HG03378 (cell line): ENCODE data around the gene CXXC1.
"Not testable (repeated sequence)": the region's sequence is repeated elsewhere in the genome, so short reads cannot be mapped to it uniquely, and the experiment has no call there.

ENCODE experiments used
- ATAC-seq: cut with Tn5 transposase; IDR thresholded peaks from one replicate; pipeline ENCODE4 v1.9.1; 2021; ENCODE audit warnings: mild to moderate bottlenecking, moderate library complexity; ENCODE audit not compliant: unreplicated experiment

CXXC1 gene

GRCh38 chr18:50287441-50288347 is at the start of gene CXXC1:
Gene CXXC1, minus strand, starts transcription at chr18:50287692. Its CDS starts 103 bp downstream, at chr18:50287589.
- ATAC-seq, result peak; percentile 87

- ATAC-seq, result peak; percentile 78
These were observed 47.2 kb upstream of the CXXC1 start for GRCh38 chr18:50334546-50335152.

DNA sequence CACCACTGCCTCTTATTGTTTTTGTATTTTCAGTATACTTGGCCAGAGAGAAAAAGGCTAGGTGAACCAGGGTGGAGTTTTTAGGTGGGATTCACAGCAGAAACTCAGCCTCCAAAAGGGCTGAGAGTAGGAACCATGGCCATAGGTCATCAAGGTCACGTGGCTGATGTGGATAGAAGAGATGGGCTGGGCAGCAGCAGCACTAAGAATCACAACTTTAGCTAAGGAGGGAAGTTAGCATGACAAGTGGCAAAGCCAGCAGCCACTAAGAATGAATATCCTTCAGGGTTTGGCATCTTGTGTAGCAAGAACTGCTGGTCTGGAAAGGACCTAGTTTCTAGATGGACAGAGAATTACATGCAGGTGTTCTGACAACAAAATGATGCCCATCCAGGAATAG is 44.2 kb upstream of the CXXC1 start:
- no peak for ATAC-seq

- ATAC-seq, result no peak
These were observed 42.7 kb upstream of the CXXC1 start for GRCh38 chr18:50330176-50330575.

GRCh38 chr18:50327983-50328382 is 40.5 kb upstream of the CXXC1 start:
- no peak for ATAC-seq

DNA sequence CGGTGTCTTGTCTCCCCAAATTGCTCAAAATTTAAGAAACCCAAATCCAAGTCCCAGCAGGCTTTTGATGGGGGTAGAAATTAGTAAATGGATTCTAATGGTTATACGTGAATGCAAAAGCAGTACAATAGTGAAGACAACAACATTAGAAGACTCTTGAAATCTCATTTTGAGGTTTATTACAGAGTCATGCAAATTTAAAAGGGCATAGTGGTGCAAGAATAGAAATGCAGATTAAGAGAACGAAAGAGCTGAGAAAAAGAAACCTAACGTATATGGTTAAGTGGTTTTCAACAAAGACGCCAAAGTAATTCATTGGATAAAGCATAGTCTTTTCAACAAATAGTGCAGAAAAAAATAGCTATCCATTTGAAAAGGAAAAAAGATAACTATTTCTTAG is 33.2 kb upstream of the CXXC1 start:
- ATAC-seq, result peak; percentile 60

DNA sequence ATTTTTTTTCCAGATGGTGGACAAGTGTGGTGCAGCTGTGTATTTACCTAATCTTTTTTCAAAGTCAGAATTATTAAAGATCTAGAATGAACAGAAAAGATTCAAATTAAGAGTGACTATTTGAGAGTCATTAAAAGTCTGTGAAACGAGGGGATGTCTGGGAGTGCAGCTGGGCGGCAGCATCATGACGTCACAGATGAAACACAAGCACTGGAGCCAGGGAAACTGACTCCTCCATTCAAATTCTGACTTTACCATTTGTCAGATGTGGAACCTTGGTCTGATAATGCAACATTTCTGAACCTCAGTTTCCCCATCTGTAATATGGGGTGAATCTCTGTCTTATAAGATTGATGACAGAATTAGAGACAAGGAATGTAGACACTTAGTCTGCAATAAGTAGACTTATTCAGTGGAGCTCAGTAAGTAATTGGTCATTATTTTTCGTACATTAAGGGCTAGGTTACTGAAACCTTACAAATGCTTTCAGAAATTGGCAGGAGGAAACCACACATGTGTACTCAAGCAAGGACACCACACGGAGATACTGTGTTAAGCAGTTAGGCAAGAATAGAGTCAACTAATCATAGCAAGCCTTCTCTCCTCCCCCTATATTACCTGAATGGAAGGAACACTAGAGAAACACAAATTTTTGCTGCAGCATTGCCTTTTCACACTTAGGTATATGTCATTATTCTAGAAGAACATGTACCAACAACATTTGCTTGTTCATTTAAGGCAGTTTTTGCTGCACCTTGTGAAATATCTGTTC is 27.8 kb upstream of the CXXC1 start:
- ATAC-seq, result peak; percentile 67

- no peak for ATAC-seq
These were observed 26.5 kb upstream of the CXXC1 start for GRCh38 chr18:50313873-50314460.

GRCh38 chr18:50313031-50313607 is 25.6 kb upstream of the CXXC1 start:
- ATAC-seq, result peak; percentile 32

GRCh38 chr18:50312296-50313030 is 25.0 kb upstream of the CXXC1 start:
- ATAC-seq, result peak; percentile 70

GRCh38 chr18:50311650-50312049 is 24.2 kb upstream of the CXXC1 start:
- ATAC-seq, result no peak

- ATAC-seq, result no peak
These were observed 22.6 kb upstream of the CXXC1 start for GRCh38 chr18:50310080-50310479.

DNA sequence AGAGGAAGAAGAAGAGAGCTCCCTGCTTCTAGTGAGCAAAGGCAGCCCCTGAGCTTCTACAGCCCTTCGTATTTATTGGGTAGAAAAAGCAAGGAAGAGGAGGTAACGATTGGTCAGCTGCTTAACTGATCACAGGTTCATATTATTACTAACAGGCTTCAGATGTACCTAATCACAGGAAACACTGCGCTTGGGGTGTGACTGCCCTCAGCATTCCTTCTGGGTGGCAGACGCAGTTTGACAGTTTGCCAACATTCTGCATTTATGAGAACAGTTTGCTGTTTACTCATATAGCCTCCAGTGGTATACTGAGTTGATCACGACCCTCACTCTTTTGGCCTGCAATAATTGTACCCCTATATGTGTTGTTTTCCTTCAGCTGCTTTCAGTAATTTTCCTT is 21.4 kb upstream of the CXXC1 start:
- not testable (repeated sequence) for ATAC-seq

DNA sequence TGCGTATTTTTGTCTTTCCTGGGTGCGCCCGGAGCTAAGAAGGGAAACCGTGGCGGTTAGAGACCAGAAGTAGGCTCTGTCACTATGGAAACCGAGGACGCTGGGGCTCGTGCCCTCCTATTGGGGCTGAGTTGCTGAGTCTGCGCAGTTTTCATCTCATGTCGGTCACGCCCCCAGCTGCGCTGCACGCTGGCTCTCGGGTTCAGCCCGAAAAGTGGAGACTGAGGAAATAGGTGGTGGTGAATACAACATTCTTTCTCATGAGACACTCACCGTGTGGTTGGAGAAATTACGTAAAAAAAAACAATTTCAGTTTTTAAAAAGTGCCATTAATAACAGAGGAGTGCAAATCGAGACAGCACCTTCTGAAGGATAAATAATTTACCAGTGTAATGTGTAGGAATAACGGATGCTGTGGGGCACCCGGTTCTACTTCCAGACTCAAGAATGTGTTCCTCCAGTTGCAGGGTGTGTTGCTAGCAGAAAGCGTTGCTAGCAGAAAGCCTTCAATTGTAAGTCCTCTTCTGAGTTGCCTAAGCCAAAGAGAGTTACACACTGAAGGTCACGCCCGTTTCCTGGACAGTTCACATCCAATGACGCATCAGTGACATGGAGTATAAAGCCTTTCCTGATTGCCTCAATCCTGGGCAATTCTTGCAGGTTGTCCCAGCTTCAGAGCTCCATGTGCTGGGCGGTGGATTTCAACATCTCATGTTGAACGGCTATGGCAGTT is 20.4 kb upstream of the CXXC1 start:
- peak; percentile 85 for ATAC-seq

GRCh38 chr18:50307400-50307737 is 19.9 kb upstream of the CXXC1 start:
- ATAC-seq, result no peak

- ATAC-seq, result no peak
These were observed 19.5 kb upstream of the CXXC1 start for GRCh38 chr18:50306944-50307343.

GRCh38 chr18:50301074-50301473 is 13.6 kb upstream of the CXXC1 start:
- no peak for ATAC-seq

DNA sequence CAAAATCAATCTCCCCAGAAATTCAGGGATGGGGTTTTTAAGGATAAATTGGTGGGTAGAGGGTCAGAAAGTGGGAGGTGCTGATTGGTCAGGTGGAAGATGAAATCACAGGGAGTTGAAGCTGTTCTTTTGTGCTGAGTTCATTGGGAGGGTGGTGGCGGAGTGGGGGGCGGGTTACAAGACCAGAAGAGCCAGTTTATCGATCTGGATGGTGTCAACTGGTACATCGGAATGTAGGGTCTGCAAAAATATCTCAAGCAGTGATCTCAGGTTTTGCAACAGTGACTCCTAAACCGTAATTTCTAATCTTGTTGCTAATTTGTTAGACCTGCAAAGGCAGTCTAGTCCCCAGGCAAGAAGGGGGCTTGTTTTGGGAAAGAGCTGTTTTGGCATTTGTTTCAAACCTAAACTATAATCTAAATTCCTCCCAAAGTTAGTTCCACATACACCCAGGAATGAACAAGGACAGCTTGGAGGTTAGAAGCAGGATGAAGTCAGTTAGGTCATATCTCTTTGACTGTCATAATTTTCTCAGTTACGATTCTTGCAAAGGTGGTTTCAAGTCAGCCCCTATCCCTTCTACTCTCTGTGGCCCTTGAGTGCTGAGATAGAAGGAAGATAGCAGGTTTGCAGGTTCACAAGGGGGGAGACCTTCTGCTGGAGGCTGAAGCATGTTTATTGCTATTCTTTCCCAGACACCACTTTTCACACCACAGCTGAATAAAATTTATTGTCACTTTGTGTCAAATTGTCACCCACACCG is 12.3 kb upstream of the CXXC1 start:
- no peak for ATAC-seq
